HG02973 (cell line): ENCODE data around the gene CHID1.

Experiments used
- ATAC-seq: cut with Tn5 transposase; IDR thresholded peaks from one replicate; pipeline ENCODE4 v1.9.1; 2021; ENCODE audit warnings: moderate library complexity; ENCODE audit not compliant: unreplicated experiment

Gene CHID1

DNA sequence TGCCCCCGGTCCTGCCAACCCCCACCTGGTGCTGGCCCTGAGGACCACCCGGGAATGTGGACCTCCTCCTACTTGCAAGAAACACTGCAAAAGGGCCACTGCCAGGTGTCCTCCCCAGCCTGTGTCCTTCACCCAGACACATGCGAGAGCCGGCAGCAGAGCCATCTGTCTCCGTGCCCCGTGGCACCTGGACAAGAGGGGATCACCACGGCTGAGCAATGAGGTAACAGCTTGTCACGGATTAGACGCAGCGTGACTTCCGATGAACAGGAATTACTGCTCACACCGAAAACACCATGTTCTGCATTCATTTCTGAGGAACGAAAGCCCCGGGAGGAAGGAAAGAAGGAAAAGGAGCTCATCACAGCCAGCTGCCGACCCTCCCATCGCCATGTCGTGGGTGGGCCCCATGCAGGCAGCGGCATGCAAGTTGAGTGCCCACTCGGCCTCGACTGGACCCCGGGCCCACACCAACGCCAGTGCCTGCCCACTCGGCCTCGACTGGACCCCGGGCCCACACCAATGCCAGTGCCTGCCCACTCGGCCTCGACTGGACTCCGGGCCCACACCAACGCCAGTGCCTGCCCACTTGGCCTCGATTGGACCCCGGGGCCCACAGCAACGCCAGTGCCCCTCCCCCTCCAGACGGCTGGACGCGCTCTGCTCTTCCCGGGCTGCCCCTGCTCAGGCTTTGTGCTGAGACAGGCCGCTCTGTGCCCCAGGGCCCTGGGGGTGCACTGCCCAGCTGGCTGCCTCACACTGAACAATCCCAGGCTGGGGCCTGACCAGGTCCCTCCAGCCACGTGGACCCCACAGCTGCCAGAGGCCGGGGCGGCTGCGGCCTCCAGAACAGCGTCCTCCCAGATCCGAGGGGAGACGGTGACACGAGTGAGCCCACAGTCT is 22.0 kb downstream of the CHID1 start:
- ATAC-seq = no peak

- ATAC-seq = no peak
These were observed 23.0 kb downstream of the CHID1 start for GRCh38 chr11:887589-887988.

DNA sequence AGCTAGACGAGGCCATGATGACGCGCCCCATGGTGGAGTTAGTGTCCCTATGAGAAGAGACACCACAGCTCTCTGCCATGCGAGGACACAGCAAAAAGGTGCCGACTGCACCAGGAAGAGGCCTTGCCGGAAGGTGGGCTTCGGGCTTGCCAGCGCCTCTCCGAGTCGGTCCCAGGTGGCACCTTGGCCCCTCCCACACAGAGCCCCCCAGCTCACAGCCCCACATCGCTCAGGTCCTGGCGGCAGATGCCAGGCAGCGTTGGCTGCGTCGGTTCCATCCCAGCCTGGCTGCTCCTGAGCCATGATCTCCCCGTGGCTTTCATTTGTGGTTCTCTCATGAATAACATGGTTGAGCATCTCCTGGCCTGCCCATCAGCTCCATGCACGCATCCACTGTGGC is 24.0 kb downstream of the CHID1 start:
- no peak for ATAC-seq

DNA sequence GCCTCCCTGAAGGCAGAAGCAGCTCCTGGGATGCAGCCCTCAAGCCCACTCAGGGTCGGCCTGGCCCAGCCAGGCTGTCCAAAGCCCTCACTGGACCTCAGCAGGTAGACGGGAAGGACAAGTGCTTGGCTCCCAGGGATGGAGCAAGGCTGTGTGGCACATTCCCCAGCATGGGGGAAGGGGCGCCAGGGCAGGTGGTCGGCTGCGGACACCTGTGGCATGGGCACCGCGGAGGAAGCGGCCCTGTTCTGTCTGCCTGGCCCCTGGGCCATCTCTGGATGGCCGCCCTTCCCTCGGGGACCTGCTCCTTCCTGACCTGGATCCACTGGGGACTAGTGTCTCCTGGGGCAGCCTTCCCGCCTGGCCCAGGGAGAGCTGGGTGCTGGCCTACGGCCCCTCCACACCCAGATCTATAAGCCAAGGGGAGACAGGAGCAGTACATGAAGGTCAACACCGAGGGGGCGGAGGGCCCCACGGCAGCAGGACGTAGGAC is 26.0 kb downstream of the CHID1 start:
- ATAC-seq = no peak

GRCh38 chr11:883527-883926 is 27.1 kb downstream of the CHID1 start:
- ATAC-seq = no peak

GRCh38 chr11:882596-882995 is 28.0 kb downstream of the CHID1 start:
- ATAC-seq = no peak

DNA sequence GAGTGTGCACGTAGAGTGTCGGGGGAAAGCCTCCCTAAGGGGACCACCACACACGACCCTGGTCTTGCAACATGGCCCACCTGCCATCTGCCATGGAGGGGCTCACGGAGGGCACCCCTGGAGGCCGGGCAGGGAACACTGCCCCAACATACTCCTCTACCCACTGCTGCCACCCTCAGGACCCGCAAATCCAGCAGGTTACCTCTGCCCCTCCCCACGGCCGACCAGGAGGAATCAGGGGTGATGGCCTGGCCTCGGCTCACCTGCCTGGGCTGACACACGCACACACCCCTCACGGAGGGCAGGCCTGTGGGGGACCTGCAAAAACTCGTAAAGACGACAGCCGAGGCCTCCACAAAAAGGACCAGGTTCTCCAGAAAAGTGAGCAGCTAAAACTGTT is 30.2 kb downstream of the CHID1 start:
- no peak for ATAC-seq

DNA sequence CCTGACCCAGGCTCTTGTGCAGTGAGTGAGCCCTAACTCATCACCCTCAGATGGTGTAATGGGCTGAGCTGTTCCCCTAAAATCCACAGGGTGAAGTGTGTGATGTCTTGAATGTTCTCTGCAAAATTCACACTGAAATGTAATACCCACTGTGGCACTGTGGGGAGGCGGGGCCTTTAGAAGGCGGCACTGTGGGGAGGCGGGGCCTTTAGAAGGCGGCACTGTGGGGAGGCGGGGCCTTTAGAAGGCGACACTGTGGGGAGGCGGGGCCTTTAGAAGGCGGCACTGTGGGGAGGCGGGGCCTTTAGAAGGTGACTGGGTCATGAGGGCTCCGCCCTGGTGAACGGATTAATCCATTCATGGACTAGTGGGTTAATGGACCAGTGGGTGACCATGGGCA is 33.0 kb downstream of the CHID1 start:
- ATAC-seq = no peak

DNA sequence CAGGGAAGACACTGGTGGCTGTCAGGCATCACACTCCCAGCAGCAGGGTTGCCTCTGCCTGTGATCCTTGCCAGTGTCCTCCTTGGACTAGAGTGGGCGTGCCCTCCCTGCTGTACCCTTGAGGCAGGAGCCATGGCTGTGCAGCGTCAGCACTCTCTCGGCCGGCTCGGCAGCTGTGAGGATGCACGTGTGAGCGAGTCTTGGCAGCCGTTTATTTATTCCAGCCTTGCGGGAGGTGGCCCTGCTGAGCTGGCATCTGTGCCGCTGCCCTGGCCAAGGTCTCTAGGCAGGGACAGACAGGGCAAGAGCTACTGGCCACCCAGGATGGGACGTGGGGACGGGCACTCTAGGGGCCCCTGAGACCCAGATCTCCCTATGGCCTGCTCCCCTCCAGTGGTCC is 34.1 kb downstream of the CHID1 start:
- ATAC-seq = no peak

- ATAC-seq = no peak
These were observed 34.8 kb downstream of the CHID1 start for GRCh38 chr11:875769-876301.

GRCh38 chr11:875203-875602 is 35.4 kb downstream of the CHID1 start:
- no peak for ATAC-seq

DNA sequence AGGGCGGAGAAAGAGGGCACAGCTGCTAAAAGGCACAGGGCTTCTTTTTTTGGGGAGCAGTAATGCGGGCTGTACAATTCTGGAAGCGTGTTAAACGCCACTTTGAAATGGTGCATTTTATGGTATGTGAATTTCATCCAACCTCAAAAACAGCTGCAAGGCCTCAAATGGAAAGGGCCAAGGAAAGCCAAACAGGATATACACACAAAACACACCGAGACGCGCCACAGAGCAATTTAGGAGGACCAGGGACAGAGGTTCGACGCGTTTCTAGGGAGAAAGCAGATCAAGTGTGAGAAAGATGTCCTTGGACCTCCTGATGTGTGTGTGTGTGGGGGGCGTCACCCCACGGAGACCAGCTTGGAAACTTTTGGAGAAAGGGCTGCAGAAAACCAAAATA is 36.9 kb downstream of the CHID1 start:
- no peak for ATAC-seq

DNA sequence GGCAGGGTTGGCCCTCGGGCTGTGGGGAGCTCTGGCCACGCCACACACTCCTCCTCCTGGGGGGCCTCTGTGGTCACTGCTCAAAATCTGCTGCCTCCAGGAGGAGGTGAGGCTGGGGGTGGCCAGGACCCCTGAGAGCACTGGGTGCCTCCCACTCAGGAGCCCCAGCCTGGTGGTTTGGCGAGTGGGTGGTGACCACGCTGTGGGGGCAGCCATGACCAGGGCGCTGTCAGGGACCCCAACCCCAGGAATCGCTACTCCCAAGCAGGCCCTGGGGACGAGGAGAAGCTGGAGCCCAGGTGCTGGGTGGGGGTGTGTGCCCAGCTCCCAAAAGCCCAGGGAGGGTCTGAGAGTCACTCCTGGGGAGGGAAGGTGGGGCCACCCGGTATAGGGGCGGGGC is 37.8 kb downstream of the CHID1 start:
- no peak for ATAC-seq

- no peak for ATAC-seq
These were observed 39.1 kb downstream of the CHID1 start for GRCh38 chr11:871472-871871.

GRCh38 chr11:870418-870817 is 40.2 kb downstream of the CHID1 start:
- ATAC-seq = no peak

GRCh38 chr11:870127-870413 is 40.5 kb downstream of the CHID1 start:
- ATAC-seq = no peak

- ATAC-seq = no peak
These were observed 41.0 kb downstream of the CHID1 start for GRCh38 chr11:869399-870126.

- ATAC-seq = no peak
These were observed 41.8 kb downstream of the CHID1 start for GRCh38 chr11:868802-869201.

DNA sequence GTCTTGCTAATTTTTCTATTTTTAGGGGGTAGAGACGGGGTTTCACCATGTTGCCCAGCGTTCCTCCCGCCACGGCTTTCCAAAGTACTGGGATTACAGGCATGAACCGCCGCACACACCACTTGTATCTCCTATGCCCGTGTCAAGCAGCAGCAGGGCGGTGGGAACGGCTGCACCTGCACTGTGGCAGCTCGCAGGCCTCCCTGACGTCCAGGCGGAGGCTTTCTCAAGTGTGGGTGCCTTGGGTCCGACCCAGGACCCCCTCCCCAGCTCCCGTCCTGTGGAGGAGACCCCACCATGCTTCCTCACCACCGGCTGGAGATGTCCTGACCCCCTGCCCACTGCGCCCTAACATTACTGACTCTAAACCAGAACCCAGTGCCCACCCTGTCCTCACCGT is 42.2 kb downstream of the CHID1 start:
- no peak for ATAC-seq

GRCh38 chr11:867856-868358 is 42.7 kb downstream of the CHID1 start:
- ATAC-seq = no peak

DNA sequence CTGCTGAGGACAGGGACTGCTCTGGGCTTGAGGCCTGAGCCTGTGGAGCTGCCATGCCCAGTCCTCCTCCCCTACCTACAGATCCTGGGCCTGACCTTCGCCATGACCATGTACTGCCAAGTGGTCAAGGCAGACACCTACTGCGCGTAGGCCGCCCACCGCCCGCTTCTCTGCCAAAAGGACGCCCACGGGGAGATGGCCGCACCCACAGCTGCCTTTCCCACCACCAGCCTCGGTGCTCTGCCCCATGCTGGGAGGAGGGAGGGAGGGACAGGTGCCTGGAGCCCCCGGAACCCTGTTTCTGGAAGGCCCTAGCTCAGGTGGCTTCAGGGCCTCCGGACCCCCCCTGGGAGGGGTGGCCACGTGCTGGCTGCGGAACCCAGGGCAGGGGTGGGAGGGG is 44.1 kb downstream of the CHID1 start:
- no peak for ATAC-seq
